ENCODE measurements around the gene RGS10.

The RGS10 gene

GRCh38 chr10:119478111-119478802, 64.3 kb downstream of the RGS10 start:
- Histone ChIP-seq H3K9me3 (ENCODE audit: control insufficient read depth in 1 of 2, low read length in 2 of 2) (no peaks in the 10 kb centered on the region), H3K4me3 (ENCODE audit: low read depth in 1 of 2, low read length in 2 of 2) (no peak overlapping the region), H3K27me3 (ENCODE audit: low read depth, low read length) (no peaks in the 10 kb centered on the region), H3K36me3 (ENCODE audit: control insufficient read depth in 1 of 2, insufficient read depth in 2 of 2, low read length in 2 of 2) (no peaks in the 10 kb centered on the region), H3K4me1 (ENCODE audit: control insufficient read depth in 1 of 2, insufficient read depth in 2 of 2, low read length in 2 of 2) (peaks cover 0 to 4% of the 10 kb centered on the region in 2 donors), H3K27ac (ENCODE audit: low read length) (no peak overlapping the region)

- Histone ChIP-seq H3K27ac (ENCODE audit: low read length) (no peak overlapping the region), H3K9me3 (ENCODE audit: control insufficient read depth in 1 of 2, low read length in 2 of 2) (no peaks in the 10 kb centered on the region), H3K36me3 (ENCODE audit: control insufficient read depth in 1 of 2, insufficient read depth in 2 of 2, low read length in 2 of 2) (no peaks in the 10 kb centered on the region), H3K4me1 (ENCODE audit: control insufficient read depth in 1 of 2, insufficient read depth in 2 of 2, low read length in 2 of 2) (peaks cover 0 to 4% of the 10 kb centered on the region in 2 donors), H3K4me3 (ENCODE audit: low read depth in 1 of 2, low read length in 2 of 2) (no peak overlapping the region), H3K27me3 (ENCODE audit: low read depth, low read length) (no peaks in the 10 kb centered on the region)
Measured at GRCh38 chr10:119477444-119477843, 65.1 kb downstream of the RGS10 start.

GRCh38 chr10:119474606-119475005, 67.9 kb downstream of the RGS10 start:
- no peaks in the 10 kb centered on the region for H3K27me3 ChIP-seq (ENCODE audit: low read depth, low read length)
- H3K4me3 ChIP-seq (ENCODE audit: low read depth in 1 of 2, low read length in 2 of 2): no peak overlapping the region
- H3K36me3 ChIP-seq (ENCODE audit: control insufficient read depth in 1 of 2, insufficient read depth in 2 of 2, low read length in 2 of 2): no peaks in the 10 kb centered on the region
- H3K4me1 ChIP-seq (ENCODE audit: control insufficient read depth in 1 of 2, insufficient read depth in 2 of 2, low read length in 2 of 2): peaks cover 0 to 3% of the 10 kb centered on the region in 2 donors
- no peak overlapping the region for H3K27ac ChIP-seq (ENCODE audit: low read length)
- H3K9me3 ChIP-seq (ENCODE audit: control insufficient read depth in 1 of 2, low read length in 2 of 2): no peaks in the 10 kb centered on the region

GRCh38 chr10:119473771-119474170, 68.7 kb downstream of the RGS10 start:
- H3K27me3 ChIP-seq (ENCODE audit: low read depth, low read length): no peaks in the 10 kb centered on the region
- H3K4me1 ChIP-seq (ENCODE audit: control insufficient read depth in 1 of 2, insufficient read depth in 2 of 2, low read length in 2 of 2): no peaks in the 10 kb centered on the region
- no peak overlapping the region for H3K4me3 ChIP-seq (ENCODE audit: low read depth in 1 of 2, low read length in 2 of 2)
- H3K27ac ChIP-seq (ENCODE audit: low read length): no peak overlapping the region
- H3K36me3 ChIP-seq (ENCODE audit: control insufficient read depth in 1 of 2, insufficient read depth in 2 of 2, low read length in 2 of 2): no peaks in the 10 kb centered on the region
- no peaks in the 10 kb centered on the region for H3K9me3 ChIP-seq (ENCODE audit: control insufficient read depth in 1 of 2, low read length in 2 of 2)

- Histone ChIP-seq H3K36me3 (ENCODE audit: control insufficient read depth in 1 of 2, insufficient read depth in 2 of 2, low read length in 2 of 2) (no peaks in the 10 kb centered on the region), H3K9me3 (ENCODE audit: control insufficient read depth in 1 of 2, low read length in 2 of 2) (no peaks in the 10 kb centered on the region), H3K4me1 (ENCODE audit: control insufficient read depth in 1 of 2, insufficient read depth in 2 of 2, low read length in 2 of 2) (no peaks in the 10 kb centered on the region), H3K27me3 (ENCODE audit: low read depth, low read length) (no peaks in the 10 kb centered on the region), H3K27ac (ENCODE audit: low read length) (no peak overlapping the region), H3K4me3 (ENCODE audit: low read depth in 1 of 2, low read length in 2 of 2) (no peak overlapping the region)
Measured at GRCh38 chr10:119470920-119471702, 71.4 kb downstream of the RGS10 start.

GRCh38 chr10:119469846-119470245, 72.7 kb downstream of the RGS10 start:
- Histone ChIP-seq H3K36me3 (ENCODE audit: control insufficient read depth in 1 of 2, insufficient read depth in 2 of 2, low read length in 2 of 2) (no peaks in the 10 kb centered on the region), H3K4me3 (ENCODE audit: low read depth in 1 of 2, low read length in 2 of 2) (no peak overlapping the region), H3K27me3 (ENCODE audit: low read depth, low read length) (no peaks in the 10 kb centered on the region), H3K4me1 (ENCODE audit: control insufficient read depth in 1 of 2, insufficient read depth in 2 of 2, low read length in 2 of 2) (no peaks in the 10 kb centered on the region), H3K9me3 (ENCODE audit: control insufficient read depth in 1 of 2, low read length in 2 of 2) (no peaks in the 10 kb centered on the region), H3K27ac (ENCODE audit: low read length) (no peak overlapping the region)

GRCh38 chr10:119469325-119469707, 73.2 kb downstream of the RGS10 start:
- H3K9me3 ChIP-seq (ENCODE audit: control insufficient read depth in 1 of 2, low read length in 2 of 2): no peaks in the 10 kb centered on the region
- H3K27me3 ChIP-seq (ENCODE audit: low read depth, low read length): no peaks in the 10 kb centered on the region
- H3K36me3 ChIP-seq (ENCODE audit: control insufficient read depth in 1 of 2, insufficient read depth in 2 of 2, low read length in 2 of 2): no peaks in the 10 kb centered on the region
- no peak overlapping the region for H3K4me3 ChIP-seq (ENCODE audit: low read depth in 1 of 2, low read length in 2 of 2)
- no peaks in the 10 kb centered on the region for H3K4me1 ChIP-seq (ENCODE audit: control insufficient read depth in 1 of 2, insufficient read depth in 2 of 2, low read length in 2 of 2)
- H3K27ac ChIP-seq (ENCODE audit: low read length): no peak overlapping the region

- no peaks in the 10 kb centered on the region for H3K4me1 ChIP-seq (ENCODE audit: control insufficient read depth in 1 of 2, insufficient read depth in 2 of 2, low read length in 2 of 2)
- no peak overlapping the region for H3K27ac ChIP-seq (ENCODE audit: low read length)
- H3K27me3 ChIP-seq (ENCODE audit: low read depth, low read length): no peaks in the 10 kb centered on the region
- H3K9me3 ChIP-seq (ENCODE audit: control insufficient read depth in 1 of 2, low read length in 2 of 2): no peaks in the 10 kb centered on the region
- no peak overlapping the region for H3K4me3 ChIP-seq (ENCODE audit: low read depth in 1 of 2, low read length in 2 of 2)
- no peaks in the 10 kb centered on the region for H3K36me3 ChIP-seq (ENCODE audit: control insufficient read depth in 1 of 2, insufficient read depth in 2 of 2, low read length in 2 of 2)
Measured at GRCh38 chr10:119468542-119469324, 73.8 kb downstream of the RGS10 start.

GRCh38 chr10:119466655-119467054, 75.9 kb downstream of the RGS10 start:
- Histone ChIP-seq H3K27ac (ENCODE audit: low read length) (no peak overlapping the region), H3K36me3 (ENCODE audit: control insufficient read depth in 1 of 2, insufficient read depth in 2 of 2, low read length in 2 of 2) (no peaks in the 10 kb centered on the region), H3K9me3 (ENCODE audit: control insufficient read depth in 1 of 2, low read length in 2 of 2) (no peaks in the 10 kb centered on the region), H3K4me1 (ENCODE audit: control insufficient read depth in 1 of 2, insufficient read depth in 2 of 2, low read length in 2 of 2) (no peaks in the 10 kb centered on the region), H3K27me3 (ENCODE audit: low read depth, low read length) (no peaks in the 10 kb centered on the region), H3K4me3 (ENCODE audit: low read depth in 1 of 2, low read length in 2 of 2) (no peak overlapping the region)

- Histone ChIP-seq H3K4me3 (ENCODE audit: low read depth in 1 of 2, low read length in 2 of 2) (no peak overlapping the region), H3K4me1 (ENCODE audit: control insufficient read depth in 1 of 2, insufficient read depth in 2 of 2, low read length in 2 of 2) (no peaks in the 10 kb centered on the region), H3K27ac (ENCODE audit: low read length) (no peak overlapping the region), H3K27me3 (ENCODE audit: low read depth, low read length) (no peaks in the 10 kb centered on the region), H3K9me3 (ENCODE audit: control insufficient read depth in 1 of 2, low read length in 2 of 2) (no peaks in the 10 kb centered on the region), H3K36me3 (ENCODE audit: control insufficient read depth in 1 of 2, insufficient read depth in 2 of 2, low read length in 2 of 2) (no peaks in the 10 kb centered on the region)
Measured at GRCh38 chr10:119466076-119466475, 76.4 kb downstream of the RGS10 start.

- Histone ChIP-seq H3K4me3 (ENCODE audit: low read depth in 1 of 2, low read length in 2 of 2) (no peak overlapping the region), H3K9me3 (ENCODE audit: control insufficient read depth in 1 of 2, low read length in 2 of 2) (no peaks in the 10 kb centered on the region), H3K36me3 (ENCODE audit: control insufficient read depth in 1 of 2, insufficient read depth in 2 of 2, low read length in 2 of 2) (no peaks in the 10 kb centered on the region), H3K4me1 (ENCODE audit: control insufficient read depth in 1 of 2, insufficient read depth in 2 of 2, low read length in 2 of 2) (no peaks in the 10 kb centered on the region), H3K27me3 (ENCODE audit: low read depth, low read length) (no peaks in the 10 kb centered on the region), H3K27ac (ENCODE audit: low read length) (no peak overlapping the region)
Measured at GRCh38 chr10:119465085-119465484, 77.4 kb downstream of the RGS10 start.
